Skin of body (tissue), 2 donors: ENCODE data around the gene RGS2. TPM values are rescaled to one million over a fixed set of nuclear protein-coding genes. Genes with fewer than 3 reads are reported as not detected.
A peak's percentile ranks its signal among the peaks of the same experiment; 100 is the strongest.

Experiments used
- DNase-seq: peaks from one replicate; lab custom pipeline; 2025; lab: John Stamatoyannopoulos, UW
- total RNA-seq: library from RNA; depleted of rRNA; stranded (reverse); fragments of >200 nt; gene quantifications from one replicate; pipeline ENCODE4 v1.2.3, GENCODE V29; 2014

Gene RGS2
- total RNA-seq, 1 donor from 2014 or later: 52.2 TPM

DNA sequence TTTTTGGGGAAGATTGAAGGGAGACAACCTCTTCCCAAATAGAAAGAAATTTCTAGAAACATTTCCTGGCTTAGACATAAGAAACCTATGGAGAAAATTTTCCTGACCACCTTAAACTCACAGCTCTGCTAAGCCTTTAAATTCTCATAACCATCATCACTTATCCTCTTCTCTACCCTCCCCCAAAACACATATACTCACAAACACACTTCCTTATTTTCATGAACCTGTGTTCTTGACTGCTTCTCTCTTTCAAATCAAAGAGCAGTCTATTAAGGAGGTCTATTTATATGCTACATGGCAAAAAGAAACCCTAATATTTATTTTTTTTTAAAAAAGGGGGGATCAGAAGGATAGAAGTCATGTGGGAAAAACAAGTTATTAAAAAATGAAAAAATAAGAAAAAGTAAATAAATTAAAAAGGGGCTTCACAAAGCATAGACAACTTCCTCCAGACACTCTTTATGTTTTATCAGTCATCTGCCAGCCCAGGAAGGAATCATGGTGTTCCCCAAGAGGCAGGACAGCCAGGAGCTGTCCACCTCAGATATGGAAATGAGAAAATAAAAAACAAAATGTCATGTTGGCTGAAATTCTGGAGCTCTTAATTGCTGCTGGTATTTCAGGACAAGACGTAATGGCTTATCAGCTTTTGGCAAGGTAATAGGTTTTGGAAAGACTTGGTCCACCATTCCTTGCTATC, 12.8 kb upstream of the RGS2 start:
- no peak for DNase-seq

DNA sequence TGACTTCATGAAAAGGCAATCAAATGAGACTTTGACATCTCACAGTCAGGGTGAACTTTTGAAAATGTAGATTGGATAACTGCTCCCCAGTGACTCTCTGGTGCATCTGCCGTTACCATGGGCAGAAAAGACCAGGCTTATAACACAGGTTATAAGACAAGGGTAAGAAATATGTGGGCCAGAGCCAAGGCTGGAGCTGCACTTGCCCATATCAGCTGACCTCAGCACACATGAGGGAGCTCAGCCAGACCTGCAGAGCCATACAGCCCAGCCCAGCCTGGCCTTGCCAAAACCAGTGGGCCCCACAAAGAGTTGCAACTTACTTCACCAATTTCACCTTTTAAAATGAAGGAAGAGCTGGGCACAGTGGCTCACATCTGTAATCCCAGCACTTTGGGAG, 11.7 kb upstream of the RGS2 start:
- DNase-seq: no peak

- DNase-seq: no peak
Observed at GRCh38 chr1:192797891-192798290, 10.9 kb upstream of the RGS2 start.

GRCh38 chr1:192801451-192801850, 7.4 kb upstream of the RGS2 start:
- DNase-seq: no peak

- no peak for DNase-seq
Observed at GRCh38 chr1:192802406-192802805, 6.4 kb upstream of the RGS2 start.

DNA sequence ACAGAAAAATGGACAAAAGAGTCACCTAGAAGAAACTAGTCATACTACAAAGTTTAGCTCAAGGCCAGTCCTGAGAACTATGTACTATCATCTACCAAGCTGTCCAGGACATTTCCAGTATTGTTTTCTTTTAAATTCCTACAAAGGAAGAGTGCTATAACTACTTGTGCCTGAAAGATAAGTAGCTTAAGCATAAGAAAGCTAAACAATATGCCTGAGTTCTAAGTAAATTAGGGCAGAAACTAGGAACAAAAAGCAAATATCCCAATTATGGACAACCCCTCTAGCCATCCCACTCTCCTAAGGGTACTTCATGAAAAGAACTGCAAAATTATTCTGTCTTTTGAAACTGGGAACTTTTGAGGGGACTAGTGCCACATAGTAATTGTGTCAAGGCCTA, 5.3 kb upstream of the RGS2 start:
- DNase-seq: no peak

- peak; percentile 59 for DNase-seq
Observed at GRCh38 chr1:192805832-192806323, 3.0 kb upstream of the RGS2 start.

GRCh38 chr1:192807211-192808162, 1.4 kb upstream of the RGS2 start:
- peak; percentile 57 for DNase-seq

- peak; percentile 57 for DNase-seq
Observed at GRCh38 chr1:192808163-192808517, 699 bp upstream of the RGS2 start.

- DNase-seq: peak; percentile 84
Observed at GRCh38 chr1:192809307-192810252, 741 bp downstream of the RGS2 start.

- peak; percentile 22 for DNase-seq
Observed at GRCh38 chr1:192810253-192810880, 1.5 kb downstream of the RGS2 start.

DNA sequence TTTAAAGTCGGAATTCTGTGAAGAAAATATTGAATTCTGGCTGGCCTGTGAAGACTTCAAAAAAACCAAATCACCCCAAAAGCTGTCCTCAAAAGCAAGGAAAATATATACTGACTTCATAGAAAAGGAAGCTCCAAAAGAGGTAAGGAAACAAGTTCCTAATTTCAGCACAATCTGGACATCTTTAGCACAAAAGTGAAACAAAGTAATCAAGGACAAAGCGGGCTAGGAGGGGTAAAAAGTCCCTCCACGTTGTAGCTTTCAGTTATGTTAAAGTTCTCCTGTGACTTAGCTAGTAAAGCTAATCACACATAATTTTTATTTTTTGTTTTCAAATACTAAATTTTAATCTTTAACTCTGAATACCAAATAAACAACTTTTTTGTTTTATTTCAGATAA, 2.2 kb downstream of the RGS2 start:
- no peak for DNase-seq

DNA sequence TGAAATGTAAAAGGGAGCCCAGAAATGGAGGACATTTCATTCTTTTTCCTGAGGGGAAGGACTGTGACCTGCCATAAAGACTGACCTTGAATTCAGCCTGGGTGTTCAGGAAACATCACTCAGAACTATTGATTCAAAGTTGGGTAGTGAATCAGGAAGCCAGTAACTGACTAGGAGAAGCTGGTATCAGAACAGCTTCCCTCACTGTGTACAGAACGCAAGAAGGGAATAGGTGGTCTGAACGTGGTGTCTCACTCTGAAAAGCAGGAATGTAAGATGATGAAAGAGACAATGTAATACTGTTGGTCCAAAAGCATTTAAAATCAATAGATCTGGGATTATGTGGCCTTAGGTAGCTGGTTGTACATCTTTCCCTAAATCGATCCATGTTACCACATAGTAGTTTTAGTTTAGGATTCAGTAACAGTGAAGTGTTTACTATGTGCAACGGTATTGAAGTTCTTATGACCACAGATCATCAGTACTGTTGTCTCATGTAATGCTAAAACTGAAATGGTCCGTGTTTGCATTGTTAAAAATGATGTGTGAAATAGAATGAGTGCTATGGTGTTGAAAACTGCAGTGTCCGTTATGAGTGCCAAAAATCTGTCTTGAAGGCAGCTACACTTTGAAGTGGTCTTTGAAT, 2.9 kb downstream of the RGS2 start:
- DNase-seq: no peak

GRCh38 chr1:192812420-192813209, 3.8 kb downstream of the RGS2 start:
- DNase-seq: no peak

DNA sequence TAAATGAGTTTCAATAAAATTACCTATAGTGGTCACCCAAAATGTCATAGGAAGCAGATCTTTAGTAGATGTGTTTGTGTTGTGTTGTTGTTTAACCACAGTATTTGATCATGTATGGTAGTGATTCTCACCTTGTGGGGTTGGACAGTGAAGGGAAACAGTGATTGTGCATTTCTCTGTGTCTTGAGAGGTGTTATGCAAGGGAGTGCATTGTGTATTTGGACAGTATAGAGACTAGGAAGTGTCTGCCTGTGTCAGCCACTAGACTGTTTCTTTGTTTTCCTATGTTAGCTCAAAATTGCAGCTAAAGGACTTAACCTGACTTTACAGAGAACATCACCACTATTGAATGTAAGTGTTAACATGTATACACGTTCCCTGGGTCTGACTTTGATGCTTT, 6.0 kb downstream of the RGS2 start:
- no peak for DNase-seq

DNA sequence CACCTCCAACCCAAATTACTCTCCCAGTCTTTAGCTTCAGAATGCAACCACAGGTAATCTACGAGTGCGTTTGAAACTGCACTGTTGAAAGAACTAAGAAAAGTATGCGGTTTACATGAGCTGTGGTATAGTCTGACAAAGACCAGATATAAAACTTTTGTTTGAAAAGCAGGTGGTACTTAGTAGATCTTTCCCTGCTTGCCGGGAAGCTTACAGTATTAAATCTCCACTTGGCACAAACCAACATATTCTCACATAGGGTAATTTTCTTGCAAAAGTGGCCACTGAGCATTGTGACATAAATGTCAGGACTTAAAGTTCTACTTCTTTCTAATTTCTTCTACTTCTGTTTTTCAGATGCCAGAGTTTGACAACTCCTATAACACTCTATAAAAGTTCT, 8.4 kb downstream of the RGS2 start:
- no peak for DNase-seq

DNA sequence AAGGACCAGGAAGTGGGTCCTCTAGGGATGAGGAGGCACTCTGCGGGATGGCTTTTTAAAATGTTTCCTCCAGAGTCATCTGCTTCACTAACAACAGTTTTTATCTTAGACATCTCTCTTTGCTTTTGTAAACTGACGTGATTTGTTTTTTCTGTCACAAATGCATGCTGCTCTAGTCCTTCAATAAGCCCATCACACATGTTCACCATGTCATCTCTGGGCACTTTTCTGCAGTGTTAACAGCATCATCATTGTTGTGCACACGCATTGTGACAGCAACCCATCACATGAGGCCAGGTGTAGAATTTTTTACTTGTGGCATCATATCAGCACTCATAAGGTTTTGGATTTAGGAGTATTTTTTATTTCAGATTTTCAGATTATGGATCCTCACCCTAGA, 12.5 kb downstream of the RGS2 start:
- DNase-seq: no peak

DNA sequence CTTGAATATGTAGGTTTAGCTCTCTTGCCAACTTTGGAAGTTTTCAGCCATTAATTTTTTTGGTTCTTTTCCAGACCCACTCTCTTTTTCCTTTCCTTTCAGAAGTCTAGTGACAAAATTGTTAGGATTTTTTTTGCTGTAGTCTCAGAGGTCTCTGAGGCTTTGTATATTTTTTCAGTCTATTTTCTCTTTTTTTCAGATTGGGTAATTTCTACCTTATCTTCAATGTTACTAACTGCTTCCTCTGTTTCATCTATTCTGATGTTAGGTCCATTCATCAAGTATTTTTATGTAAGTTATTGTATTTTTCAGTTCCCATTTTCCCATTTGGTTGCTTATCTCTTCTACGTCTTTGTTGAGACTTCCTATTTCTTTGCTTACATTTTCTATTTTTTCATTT, 15.7 kb downstream of the RGS2 start:
- DNase-seq: no peak

- DNase-seq: no peak
Observed at GRCh38 chr1:192826791-192827546, 18.1 kb downstream of the RGS2 start.
